HG02943 (cell line): Measurements from ENCODE around the gene CCDC187.
"Not testable (repeated sequence)": the region's sequence is repeated elsewhere in the genome, so short reads cannot be mapped to it uniquely, and the experiment has no call there.

Experiments
- ATAC-seq: cut with Tn5 transposase; IDR thresholded peaks from one replicate; pipeline ENCODE4 v1.9.1; 2021; ENCODE audit warnings: mild to moderate bottlenecking, low read depth, moderate library complexity; ENCODE audit not compliant: unreplicated experiment

CCDC187 gene

DNA sequence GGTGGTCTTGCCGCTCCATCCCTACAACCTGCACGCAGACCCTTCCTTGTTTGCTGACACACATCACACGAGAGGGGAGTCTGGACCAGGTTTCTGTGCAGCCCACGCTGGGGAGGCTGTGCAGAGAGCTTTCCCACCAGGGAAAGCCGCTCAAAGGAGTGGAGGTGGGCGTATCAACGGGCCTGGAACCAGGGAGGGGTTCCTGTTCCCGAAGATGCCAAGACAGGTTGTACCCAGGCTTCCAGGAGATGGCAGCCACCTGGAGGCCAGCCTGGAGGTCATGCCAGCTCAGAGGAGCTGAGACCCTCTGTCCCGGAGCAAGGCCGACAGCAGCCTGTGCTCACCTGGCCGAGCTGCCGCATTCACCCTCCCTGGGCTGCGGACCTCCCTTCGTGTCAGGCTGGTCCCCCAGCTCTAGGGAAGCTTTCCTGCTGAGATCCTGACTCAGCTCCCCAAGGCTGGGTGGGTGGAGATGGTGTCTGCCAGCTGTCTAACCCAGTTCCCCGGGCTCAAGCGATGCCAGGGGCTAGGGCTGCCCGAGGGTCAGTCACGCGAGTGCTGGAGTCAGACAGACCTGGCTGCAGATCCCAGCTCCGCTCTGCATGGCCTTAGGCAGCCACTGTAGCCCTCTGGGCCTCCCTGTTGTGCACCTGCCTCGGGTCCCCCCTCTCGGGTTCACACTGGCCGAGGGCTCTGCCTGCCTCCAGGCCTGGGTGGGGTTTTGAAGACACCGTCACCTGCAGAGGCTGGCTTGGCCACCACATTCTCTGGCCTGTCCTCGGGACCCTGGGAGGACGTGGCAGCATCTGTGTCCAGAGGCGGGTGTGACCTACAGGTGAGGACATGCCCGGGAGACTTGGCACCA lies 29.7 kb downstream of the CCDC187 start:
- no peak for ATAC-seq

DNA sequence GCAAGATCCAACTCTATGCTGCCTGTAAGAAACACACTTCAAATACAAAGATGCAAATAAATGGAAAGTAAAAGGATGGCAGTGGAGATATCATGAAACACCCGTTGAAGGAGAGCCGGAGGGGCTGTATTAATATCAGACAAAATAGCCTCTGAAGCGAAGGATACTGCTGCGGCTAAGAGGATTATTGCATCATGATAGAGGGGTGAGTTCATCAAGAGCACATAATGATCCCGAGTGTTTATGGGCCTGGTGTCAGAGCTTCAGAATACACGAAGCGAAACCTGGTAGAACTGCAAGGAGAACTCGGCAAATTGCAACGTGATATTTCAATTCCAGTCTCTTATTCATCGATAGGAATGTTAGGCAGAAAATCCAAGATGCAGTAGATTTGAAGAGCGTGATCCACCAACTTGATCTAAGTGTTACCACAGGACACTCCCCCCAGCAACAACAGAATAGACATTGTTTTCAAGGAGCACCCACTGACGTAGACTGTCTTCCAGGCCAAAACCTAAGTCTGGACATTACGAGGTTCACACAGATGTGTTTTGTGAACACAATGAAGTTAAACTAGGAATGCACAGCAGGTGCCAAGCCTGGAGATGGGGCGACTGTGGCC lies 30.5 kb downstream of the CCDC187 start:
- ATAC-seq = no peak

DNA sequence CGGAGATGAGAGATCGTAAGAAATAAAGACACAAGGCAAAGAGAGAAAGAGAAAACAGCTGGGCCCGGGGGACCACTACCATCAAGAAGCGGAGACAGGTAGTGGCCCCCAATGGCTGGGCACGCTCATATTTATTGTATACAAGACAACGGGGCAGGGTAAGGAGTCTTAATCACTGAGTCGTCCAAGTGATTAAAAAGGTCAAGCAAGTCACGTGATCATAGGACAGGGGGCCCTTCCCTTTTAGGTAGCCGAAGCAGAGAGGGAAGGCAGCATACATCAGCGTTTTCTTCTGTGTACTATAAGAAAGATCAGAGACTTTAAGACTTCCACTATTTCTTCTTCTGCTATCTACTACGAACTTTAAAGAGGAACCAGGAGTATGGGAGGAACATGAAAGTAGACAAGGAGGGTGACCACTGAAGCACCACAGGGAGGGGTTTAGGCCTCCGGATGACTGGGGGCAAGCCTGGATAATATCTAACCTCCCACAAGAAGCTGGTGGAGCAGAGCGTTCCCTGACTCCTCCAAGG lies 33.7 kb downstream of the CCDC187 start:
- no peak for ATAC-seq

DNA sequence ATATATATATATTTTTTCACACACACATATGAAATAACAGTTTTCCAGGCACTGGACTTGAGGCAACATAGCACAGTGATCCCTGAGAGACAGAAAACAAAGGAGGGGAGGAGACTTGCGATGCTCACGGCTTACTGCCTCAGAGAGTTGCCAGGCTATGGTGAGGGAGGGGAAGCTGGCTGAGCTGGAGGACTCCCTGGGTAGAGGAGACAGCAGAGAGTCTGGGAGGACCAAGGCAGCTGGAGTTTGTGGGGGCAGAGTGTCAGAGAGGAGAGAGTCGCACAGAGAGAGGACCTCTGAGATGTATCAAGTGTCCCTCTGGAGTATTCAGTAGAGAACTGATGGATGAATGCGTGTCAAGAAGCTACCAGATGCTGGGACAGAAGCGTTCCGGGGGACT lies 35.2 kb downstream of the CCDC187 start:
- no peak for ATAC-seq

DNA sequence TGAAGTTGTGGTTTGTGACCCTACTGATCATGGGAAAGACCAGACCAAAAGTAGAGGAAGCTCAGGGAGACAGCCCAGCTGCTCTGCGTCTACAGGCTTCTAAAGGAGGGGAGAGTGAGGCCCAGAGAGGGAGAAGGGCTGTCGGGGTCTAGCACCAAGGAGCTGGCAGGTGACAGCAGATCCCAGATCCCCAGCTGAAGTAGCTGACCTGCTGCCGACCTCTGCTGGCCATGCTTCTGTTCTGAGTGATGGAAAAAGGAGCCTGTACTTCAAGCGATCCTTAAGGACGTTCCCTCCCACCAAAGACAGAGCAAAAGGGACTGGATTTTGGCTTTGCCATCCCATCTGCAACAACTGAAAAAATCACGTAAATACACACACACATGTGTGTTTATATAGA lies 35.6 kb downstream of the CCDC187 start:
- no peak for ATAC-seq

DNA sequence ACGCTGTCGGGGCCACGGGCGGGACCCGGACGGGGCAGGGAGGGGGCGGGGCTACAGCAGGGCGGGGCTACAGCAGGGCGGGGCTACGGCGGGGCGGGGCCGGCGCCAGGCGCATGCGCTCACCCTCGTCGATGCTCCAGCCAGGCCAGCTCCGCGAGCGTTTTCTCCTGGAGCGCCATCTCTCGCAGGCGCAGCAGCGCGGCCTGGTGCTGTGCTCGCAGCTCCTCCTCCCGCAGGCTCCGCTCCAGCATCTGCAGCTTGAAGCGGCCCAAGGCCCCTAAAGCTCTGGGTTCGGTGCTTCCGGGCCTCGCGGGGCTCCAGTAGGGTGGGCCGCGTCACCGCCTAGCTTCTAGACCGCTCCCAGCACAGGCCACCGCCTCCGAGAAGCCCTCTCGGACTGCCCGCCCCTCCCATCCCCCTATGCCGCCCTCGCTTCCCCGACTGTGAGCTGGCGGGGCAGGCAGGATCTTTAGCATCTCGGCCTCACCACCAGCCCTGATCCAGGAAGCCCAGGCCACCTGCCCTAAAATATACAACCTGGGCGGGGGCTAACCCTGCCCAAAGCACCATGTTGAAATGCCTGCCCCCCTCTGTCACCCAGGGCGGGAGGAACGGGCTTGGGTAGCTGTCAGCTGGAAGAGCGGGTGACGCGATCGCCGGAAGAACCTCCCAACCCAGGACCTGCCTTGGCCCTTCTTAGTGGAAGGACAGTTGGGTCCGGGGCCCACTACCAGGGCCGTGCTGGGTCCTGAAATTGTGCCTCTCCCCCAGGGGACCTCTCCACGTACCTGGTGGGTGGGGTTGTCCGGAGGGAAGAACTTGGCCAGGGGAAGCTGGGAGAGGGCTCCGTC lies 36.4 kb downstream of the CCDC187 start:
- ATAC-seq = peak; percentile 63

DNA sequence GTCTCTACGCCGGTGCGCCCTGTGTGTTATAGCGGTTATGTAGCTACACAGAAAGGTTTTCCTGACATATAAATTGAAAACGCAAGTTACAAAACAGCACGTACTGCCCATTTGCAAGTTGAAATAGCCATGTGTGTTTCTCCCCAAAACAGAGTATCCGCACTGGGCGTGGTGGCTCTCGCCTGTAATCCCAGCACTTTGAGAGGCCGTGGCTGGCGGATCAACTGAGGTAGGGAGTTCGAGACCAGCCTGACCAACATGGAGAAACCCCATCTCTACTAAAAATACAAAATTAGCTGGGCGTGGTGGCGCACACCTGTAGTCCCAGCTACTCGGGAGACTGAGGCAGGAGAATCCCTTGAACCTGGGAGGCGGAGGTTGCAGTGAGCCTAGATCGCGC lies 37.3 kb downstream of the CCDC187 start:
- ATAC-seq = not testable (repeated sequence)

DNA sequence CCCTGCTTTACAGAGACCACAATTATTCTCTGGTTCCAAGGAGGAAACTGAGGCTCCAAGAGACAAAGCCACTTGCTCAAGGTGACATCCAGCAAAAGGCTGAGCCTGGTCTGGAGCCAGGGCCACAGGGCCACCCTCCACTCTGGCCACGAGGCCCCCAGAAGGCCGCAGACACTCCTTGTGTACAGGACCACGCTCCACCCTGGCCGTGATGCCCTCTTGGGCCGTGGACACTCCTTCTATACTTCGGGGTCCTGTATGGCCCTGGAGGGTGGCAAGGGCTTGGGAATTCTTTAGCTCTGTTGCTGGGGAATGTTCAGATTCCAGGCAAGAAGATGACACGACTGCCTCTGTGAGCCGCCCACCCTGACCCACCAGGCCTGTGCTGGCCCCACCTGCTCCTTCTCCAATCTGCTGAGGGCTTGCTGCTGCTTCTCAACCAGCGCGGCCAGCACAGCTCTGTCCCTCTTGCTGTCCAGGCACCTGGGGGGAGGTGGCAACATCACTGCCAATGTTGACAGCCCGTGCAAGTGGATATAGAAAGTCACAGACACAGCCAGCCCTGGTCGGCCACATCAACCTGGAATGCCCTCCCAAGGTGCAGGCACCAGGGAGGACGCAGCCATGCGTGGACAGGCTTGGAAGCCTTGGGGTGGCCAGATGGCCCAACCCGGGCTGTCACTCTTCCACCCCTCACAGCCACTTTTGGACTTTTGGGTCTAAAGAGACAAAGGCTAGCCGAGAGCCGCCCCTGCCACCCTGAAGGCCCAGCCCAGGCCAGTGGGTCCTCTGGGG lies 38.1 kb downstream of the CCDC187 start:
- no peak for ATAC-seq

DNA sequence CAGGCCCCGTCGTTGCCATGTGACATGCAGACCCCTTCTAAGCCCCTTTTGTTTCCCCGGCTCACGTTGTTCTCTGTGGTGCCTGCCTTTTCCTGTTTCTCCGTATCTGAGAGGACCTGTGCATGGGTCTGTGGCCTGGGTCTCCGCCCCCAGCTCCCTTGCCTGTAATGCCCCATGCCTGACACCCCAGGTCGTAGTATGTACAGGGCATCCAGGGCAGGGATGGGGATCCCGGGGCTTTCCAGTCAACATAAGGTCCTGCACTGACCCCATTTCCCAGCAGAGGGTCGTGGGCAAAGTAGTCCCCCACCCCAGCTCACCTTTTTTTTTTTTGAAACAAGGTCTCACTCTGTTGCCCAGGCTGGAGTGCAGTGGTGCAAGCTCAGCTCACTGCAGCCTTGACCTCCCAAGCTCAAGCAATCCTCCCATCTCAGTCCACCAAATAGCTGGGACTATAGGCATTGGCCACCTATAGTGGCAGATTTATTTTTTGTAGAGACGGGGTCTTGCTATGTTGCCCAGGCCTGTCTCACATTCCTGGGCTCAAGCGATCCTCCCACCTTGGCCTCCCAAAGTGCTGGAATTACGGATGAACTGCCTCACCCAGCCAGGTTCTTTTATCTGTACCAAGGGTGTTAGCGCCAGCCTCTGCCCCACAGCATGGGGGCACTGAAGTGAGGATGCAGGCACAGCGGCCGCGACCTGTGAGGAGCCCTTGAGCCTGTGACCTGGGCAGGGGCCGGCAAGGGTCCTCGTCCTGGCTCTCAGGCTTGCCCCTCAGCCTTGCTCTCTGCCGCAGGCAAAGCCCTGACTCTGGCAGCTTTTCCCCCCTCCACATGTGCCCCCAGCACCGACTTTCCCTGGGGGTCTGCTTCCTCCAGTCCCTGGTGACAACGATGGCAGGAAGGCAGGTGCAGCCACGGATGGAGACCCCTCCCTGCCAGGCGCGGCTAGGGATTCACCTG lies 39.2 kb downstream of the CCDC187 start:
- no peak for ATAC-seq

DNA sequence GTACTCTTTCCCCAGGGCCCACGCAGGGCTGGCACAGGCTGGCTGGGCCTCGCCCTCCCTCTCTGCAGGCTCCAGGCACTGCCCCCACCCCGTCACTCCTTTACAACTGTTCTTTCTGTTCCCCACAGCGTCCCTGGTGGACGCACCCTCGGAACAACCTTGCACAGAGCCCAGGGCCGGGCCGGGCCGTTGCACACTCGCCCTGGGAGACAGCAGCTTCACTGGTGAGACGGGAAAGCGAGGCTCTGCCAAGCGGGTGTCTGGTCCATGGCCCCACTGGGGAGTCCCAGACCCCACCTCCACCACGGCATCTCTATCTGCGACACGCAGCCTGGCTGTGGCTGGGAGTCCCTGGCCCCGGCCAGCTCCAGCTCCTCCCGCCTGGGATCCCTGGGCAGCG lies 39.9 kb downstream of the CCDC187 start:
- ATAC-seq = no peak

DNA sequence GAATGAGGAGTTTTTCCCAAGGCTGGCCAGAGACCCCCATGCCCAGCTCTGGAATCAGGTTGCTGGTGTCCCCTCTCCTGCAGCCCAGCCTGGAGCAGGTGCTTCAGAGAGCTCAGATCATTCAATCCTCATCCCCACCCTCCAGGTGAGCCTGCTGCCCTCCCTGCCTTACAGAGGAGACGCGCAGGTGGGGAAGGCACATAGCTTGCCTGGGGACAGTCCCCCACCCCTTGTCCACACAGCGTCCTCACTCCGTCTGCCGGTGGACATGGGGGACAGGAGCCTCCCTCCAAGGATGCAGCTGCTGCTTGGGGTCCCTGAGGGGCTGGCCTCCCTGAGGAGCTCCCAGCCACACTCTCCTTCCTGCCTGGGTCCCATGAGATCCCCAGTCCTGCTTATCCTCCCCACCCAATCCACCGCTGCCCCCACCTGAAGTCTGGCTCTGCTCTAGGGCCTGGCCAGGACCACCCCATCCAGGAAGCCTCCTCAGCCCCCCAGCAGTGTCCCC lies 41.2 kb downstream of the CCDC187 start:
- no peak for ATAC-seq

DNA sequence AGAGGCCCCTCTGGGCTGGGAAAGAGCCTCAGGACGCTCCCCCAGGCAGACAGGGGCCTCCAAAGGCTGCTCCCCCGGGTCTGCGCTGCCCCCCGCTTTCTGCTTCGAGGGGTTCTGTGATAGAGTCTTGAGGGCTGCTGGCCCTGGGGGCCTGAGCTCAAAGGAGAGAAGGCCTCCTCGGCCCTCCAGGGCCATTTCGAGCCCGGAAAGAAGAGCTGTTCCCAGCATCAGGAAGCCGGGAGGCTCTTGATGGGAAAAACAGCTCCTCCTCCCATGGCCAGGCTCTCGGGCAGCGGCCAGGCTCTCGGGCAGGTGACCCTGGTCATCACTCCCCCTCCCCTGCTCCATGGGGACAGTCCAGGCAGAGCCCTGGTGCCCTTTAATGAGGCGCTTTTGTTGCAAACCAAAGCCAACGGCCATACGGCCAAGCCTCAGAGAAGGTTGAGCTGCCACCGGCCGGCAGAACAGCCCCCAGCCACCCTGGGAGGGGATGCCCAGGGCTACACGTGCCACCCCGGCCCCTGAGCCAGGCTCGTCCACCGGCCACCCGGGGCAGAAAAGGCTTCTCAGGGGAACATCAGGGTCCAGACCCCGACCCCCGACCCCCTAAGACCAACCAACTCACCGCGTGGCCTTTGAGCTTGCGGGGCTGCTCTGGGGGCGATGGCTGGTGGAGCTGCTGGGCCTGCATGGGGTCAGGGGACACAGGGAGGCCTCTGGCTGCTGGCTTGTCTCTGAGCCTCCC lies 42.0 kb downstream of the CCDC187 start:
- no peak for ATAC-seq

DNA sequence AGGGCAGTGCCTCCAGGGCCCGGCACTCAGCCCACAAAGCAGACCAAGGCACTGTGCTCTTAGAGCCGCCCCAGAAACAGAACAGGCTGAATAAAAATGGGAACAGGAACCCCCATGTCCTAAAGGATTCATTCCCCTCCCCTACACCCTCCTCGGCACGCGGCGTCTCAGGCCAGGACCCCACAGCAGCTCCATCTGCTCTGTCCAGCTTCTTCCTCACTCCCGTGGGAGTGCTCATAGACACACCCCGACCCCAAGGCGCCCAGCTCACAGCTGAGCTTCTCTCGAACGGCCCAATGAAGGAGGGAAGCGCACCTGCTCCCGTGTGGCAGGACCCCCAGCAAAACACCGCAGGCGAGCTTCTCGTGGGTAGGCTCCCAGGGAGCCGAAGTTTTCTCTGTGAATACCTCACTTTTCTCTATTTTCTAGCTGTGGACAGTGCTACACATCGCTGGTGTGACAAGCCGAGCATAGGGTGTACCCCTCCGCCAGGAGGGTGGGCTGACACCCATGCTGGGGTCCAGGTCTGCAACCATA lies 42.9 kb downstream of the CCDC187 start:
- no peak for ATAC-seq

DNA sequence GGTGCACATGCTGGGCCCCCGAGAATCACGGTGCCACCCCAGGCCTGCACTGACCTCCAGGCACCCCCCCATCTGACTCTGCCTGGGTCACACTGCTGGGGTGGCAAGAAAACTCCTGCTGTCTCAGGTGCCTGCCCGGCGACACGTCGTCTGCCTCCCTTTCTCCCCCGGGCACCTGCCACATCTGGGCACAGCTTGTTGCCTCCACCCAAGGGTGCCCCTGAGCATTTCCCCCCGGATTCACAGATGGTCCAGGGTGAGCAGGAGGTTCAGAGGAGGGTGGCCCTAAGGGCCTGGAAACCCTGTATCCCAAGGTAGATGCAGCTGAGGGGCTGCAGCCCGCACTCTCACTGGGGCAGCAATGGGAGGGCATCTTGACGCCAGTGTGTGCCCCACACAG lies 43.4 kb downstream of the CCDC187 start:
- ATAC-seq = no peak

DNA sequence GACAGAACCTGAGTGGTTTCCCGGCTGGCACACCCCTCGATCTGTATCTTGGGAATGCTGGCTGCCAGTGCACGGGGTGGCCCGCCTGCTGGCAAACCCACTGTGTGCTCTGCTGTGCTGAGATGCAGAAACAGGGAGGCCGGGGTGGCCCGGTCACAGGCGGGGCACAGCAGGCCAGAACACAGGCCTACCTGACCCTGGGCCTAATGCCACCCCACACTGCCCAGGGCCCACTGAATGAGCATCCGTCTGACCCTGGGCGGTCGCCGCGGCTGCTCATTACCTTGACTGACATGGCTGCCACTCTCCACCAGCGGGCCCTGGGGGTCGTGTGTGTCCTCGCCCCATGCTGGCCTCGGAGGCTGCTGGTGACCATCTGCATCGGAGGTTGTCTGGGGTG lies 44.1 kb downstream of the CCDC187 start:
- no peak for ATAC-seq

DNA sequence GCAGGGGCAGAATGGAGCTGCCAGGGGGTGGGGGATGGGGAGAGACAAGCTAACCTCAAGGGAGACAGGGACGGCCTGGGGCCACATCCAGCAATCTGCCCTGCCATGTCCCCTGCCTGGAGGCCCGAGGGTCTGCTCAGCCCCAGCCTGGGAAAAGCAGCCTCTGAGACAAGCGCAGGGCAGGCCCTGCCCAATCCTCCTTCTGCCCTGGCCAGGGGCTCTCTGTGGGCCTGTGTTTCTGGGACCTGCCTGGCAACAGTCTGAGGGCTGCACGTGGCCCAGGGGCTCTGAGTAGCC lies 44.4 kb downstream of the CCDC187 start:
- ATAC-seq = no peak

DNA sequence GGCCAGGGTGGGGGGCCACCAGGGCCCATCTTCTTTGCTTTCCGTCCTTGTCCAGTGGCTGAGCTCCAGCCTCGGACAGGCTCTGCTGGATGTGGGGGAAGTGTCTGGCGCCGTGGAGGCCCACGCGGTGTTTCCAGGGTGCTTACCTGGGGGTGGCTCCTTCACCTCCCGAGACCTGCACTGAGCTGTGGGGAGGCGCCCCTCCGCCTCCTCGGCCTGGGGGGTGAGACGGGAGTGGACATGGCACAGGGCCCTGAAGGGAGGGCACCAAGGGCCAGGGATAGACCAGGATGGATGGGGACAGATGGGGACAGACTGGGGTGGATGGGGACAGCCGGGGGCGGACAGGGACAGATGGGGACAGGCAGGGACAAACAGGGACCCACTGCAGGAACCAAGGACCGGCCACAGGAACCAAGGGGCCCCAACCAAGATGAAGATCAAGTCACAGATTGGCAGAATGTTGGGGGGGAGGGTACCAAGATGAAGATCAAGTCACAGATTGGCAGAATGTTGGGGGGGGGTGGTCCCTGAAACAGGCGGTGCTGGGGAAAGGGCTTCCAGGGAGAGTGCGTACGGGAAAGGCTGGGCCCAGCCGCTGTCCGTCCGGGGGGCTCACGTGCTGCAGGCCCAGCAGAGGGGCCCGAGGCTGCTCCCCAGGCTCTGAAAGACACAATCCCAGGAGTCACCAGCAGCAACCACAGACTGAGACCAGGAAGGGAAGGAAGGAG lies 44.9 kb downstream of the CCDC187 start:
- no peak for ATAC-seq

DNA sequence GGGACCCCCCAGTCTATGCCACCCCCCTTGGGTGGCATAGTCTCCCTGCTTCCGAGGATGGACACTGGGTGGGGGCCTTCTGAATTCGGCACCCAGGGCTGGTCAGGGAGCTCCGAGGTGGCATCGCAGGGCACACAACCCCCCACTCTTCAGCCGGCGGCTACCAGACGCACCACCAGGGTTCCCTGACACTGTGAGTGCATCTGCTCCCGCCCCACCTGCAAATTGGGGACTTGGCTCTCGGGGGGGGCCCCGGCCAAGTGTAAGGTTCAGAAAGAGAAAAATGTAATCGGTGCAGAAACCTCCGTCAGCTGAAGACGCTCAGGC lies 45.6 kb downstream of the CCDC187 start:
- no peak for ATAC-seq
